ENCODE measurements around the gene ZNF132. TPM values are rescaled to one million over a fixed set of nuclear protein-coding genes. Genes with fewer than 3 reads are reported as not detected.
"Not testable (repeated sequence)": the region's sequence is repeated elsewhere in the genome, so short reads cannot be mapped to it uniquely, and the experiment has no call there.

Gene ZNF132
- total RNA-seq, 2 donors from 2014 or later: 3.4 to 5.9 TPM

DNA sequence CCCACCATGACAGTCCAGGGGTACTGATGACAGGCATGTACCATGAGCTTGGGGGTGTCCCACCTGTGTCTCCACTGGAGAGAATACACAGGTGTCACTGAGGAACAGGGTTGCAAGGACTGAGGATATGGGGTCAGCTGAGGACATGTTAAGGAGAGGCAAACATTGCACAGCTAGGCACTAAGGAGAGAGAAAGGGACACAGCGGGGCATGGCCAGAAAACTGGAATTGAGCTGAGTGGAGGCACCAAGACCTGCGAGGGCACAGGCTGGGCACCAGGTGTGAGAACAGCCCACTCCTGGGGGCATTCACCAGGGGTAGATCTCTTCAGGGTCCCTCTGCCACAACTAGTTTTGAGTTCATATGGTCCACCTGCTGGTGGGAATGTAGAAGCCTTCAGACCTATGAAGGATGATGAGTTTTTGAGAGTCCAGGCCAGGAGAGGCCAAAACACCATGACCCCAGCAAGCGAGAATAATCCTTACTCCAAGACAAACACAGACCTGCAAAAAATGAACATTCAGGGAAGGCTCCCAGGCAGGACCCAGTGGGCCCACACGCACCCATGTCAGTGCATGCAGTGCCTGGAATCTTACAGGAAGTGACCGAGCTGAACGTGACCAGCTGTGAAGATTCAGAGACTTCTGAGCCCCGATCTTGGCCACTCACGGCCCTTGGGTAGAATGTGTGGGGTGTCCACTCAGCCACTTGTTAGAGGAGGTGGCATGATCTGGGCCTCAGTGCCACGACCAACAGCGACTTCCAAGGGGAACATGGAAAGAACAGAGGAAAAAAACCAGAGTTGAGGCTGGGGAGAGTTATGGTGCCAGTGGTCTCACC lies 32.9 kb downstream of the ZNF132 start:
- TF ChIP-seq, protein P1, sequence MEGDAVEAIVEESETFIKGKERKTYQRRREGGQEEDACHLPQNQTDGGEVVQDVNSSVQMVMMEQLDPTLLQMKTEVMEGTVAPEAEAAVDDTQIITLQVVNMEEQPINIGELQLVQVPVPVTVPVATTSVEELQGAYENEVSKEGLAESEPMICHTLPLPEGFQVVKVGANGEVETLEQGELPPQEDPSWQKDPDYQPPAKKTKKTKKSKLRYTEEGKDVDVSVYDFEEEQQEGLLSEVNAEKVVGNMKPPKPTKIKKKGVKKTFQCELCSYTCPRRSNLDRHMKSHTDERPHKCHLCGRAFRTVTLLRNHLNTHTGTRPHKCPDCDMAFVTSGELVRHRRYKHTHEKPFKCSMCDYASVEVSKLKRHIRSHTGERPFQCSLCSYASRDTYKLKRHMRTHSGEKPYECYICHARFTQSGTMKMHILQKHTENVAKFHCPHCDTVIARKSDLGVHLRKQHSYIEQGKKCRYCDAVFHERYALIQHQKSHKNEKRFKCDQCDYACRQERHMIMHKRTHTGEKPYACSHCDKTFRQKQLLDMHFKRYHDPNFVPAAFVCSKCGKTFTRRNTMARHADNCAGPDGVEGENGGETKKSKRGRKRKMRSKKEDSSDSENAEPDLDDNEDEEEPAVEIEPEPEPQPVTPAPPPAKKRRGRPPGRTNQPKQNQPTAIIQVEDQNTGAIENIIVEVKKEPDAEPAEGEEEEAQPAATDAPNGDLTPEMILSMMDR (IDR thresholded peaks at IDR 0.05): peak in 2 of 7 experiments; percentile 17 to 31
- no peak for TF ChIP-seq POLR2A (IDR thresholded peaks at IDR 0.05)
- Histone ChIP-seq H3K4me1 (peaks cover 27% of the 10 kb centered on the region), H3K27me3 (no peaks in the 10 kb centered on the region), H3K36me3 (replicated peaks in 1 of 2; ENCODE audit: insufficient read depth in 1 of 2, low read depth in 2 of 2) (no peaks in the 10 kb centered on the region), H3K27ac (peak overlapping the region in 2 of 4 donors; percentile 65 to 84), H3K4me3 (no peak overlapping the region), H3K9me3 (no peaks in the 10 kb centered on the region)
- intact Hi-C loops (cut with DNase I): no loop called here
- ATAC-seq: no peak
- no peak for DNase-seq
- WGBS, 2 donors: 53 to 68% methylated on average over 8 to 10 of the region's 10 CpGs

DNA sequence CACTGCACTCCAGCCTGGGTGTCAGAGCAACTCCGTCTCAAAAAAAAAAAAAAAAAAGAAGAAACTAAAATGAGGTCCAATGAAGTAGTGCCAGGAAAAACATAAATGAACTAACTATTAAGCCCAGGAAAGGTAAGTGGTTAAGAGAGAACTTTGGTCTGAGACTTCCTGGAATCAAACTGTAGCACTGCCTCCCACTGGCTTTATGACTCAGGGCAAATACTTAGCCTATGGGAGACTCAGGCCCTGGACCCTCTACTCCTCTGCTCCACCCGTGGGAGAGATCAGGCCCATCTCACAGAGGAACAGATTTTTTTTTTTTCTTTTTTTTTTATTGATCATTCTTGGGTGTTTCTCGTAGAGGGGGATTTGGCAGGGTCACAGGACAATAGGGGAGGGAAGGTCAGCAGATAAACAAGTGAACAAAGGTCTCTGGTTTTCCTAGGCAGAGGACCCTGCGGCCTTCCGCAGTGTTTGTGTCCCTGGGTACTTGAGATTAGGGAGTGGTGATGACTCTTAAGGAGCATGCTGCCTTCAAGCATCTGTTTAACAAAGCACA lies 36.0 kb downstream of the ZNF132 start:
- ATAC-seq; H3K4me3 ChIP-seq; H3K9me3 ChIP-seq; H3K27ac ChIP-seq; H3K36me3 ChIP-seq (replicated peaks in 1 of 2; ENCODE audit: insufficient read depth in 1 of 2, low read depth in 2 of 2); intact Hi-C loops (cut with DNase I); H3K27me3 ChIP-seq; DNase-seq: not testable (repeated sequence)
- WGBS, 2 donors: 61 to 67% methylated on average over 4 to 5 of the region's 5 CpGs
- H3K4me1 ChIP-seq: peaks cover 28% of the 10 kb centered on the region

DNA sequence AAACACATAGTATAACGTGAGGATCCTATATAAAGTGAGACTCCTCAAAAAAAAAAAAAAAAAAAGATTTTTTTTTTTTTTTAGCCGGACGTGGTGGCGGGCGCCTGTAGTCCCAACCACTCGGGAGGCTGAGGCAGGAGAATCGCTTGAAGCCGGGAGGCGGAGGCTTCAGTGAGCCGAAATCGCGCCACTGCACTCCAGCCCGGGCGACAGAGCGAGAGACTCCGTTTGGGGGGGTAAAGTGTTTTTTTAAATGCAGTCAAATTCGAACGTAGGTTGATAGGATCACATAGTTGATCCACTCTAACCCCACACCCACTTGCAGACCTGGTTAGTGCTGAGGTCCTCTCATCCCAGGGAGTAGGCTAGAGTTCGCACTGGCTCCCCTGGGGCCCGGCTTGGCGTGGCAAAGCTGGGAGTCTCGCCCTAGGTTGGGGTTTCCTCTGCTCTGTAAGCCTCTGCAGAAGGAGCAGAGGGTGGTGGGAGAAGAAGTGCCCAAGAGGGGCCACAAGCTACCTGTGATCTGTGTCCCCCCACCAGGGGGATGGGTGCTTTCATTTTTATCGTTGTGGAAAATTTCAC lies 38.0 kb downstream of the ZNF132 start:
- Histone ChIP-seq H3K27ac (peak overlapping the region in 2 of 4 donors; percentile 31 to 85), H3K9me3 (no peaks in the 10 kb centered on the region), H3K36me3 (replicated peaks in 1 of 2; ENCODE audit: insufficient read depth in 1 of 2, low read depth in 2 of 2) (no peaks in the 10 kb centered on the region), H3K4me3 (peak overlapping the region in 1 of 2 donors; percentile 16), H3K4me1 (peaks cover 19% of the 10 kb centered on the region), H3K27me3 (no peaks in the 10 kb centered on the region)
- WGBS, 2 donors: 22 to 37% methylated on average over 16 to 23 of the region's 23 CpGs
- intact Hi-C loops (cut with DNase I): no loop called here
- TF ChIP-seq, protein P1 (IDR thresholded peaks at IDR 0.05): no peak
- no peak for TF ChIP-seq POLR2A (IDR thresholded peaks at IDR 0.05)
- ATAC-seq (no peak), DNase-seq (no peak)

DNA sequence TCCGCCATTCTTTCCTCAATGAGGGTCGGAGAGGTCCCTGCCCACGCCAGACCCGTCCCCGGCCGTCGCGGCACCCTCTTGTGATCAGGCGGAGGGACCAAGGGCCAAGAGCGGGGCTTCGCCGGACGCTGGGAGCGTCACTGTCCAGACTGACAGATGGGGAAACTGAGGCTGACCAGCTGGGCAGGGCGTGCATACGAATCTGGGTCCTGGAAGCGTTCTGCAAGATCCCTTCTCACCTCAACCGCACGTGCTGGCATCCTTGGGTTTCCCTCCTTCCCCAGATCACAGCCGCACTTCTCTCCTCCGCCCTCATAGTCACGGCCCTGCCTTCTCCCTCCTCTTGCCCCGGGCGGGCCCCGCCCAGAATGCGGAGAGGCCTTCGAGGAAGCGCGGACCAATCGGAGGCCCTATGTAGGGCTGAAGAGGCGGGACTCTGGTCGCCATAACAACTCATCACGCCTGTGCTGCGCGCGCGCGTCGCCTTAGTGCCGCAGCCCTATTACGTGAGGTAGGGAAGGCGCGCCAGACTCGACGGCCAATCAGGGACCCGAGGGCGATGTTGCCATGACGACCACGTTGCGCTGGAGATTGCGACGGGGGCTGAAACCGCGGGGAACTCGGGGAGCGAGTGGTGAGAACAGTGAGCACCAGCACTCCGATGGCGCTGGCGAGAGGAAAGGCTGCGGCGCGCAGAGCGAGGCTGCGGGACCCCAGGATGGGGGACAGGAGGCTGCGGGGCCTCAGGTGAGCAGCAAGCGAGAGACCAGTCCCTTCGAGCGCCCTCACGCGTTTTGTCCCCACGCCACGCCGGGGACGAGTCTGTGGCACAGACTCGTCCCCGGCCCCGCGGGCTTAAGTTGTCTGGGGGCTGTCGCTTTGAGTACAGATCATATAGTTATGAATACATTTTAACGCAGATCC lies 38.8 kb downstream of the ZNF132 start:
- peaks cover 16% of the 10 kb centered on the region for H3K4me1 ChIP-seq
- ATAC-seq (peak; percentile 100), DNase-seq (peak; percentile 99 to 100 (median 100))
- H3K27ac ChIP-seq: peak overlapping the region in 3 of 4 donors; percentile 31 to 85 (median 71)
- H3K36me3 ChIP-seq (replicated peaks in 1 of 2; ENCODE audit: insufficient read depth in 1 of 2, low read depth in 2 of 2): no peaks in the 10 kb centered on the region
- H3K27me3 ChIP-seq: no peaks in the 10 kb centered on the region
- intact Hi-C loops (cut with DNase I): no loop called here
- H3K9me3 ChIP-seq: no peaks in the 10 kb centered on the region
- H3K4me3 ChIP-seq: peak overlapping the region; percentile 2 to 16
- 1 to 3% methylated on average over 42 to 80 of the region's 80 CpGs for WGBS, 2 donors
- TF ChIP-seq, protein P1 (IDR thresholded peaks at IDR 0.05): no peak
- peak; percentile 62 to 88 (median 86) for TF ChIP-seq POLR2A (IDR thresholded peaks at IDR 0.05)

All from body of pancreas (tissue), 4 donors.